ENCODE measurements around the gene THUMPD3. TPM values are rescaled to one million over a fixed set of nuclear protein-coding genes. Genes with fewer than 3 reads are reported as not detected.

THUMPD3 gene
- total and polyA plus RNA-seq, 9 of the 15 experiments (the other 6 are each of a cell fraction or from before 2014, with no cell fraction given), result 58.3 to 132 (median 113) TPM

DNA sequence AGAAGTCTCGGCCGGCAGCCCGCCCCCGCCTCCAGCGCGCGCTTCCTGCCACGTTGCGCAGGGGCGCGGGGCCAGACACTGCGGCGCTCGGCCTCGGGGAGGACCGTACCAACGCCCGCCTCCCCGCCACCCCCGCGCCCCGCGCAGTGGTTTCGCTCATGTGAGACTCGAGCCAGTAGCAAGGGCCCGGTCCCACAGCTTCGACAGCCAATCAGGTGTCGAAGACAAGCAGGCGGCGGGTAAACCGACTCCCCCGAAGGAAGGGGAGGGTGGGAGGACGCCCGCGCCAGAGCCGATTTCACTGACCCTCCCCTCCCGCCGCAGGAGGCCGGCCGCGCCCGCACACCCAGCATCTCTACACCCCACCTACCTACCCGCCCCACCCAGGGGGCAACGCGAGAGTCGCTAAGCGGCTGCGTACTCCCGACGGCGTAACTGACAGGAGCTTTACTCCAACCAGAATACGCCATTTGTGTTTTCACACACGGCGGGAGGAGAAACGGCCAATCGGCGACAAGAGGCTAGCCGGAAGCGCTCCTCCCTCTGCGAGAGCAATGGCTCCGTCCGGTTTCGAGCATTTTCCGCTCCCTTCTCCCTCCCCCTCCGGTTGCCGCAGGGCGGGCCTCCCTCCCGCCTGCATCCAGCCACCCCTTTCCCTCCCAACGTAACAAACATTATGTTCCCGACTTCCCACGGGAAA lies 33.9 kb downstream of the THUMPD3 start (continued):
- TF ChIP-seq TAF7 (tag; IDR thresholded peaks at IDR 0.05) (peak; percentile 97; the same call in 1 of the 2 replicates), NONO (IDR thresholded peaks at IDR 0.05; ENCODE audit: low read depth in 2 of 2, low read length in 1 of 2) (peak; percentile 91 to 98), SP2 (IDR thresholded peaks at IDR 0.05; ENCODE audit: extremely low read depth, low read depth, low read length, poor library complexity, severe bottlenecking) (peak; percentile 81), ZNF408 (CRISPR knock-in tag; IDR thresholded peaks at IDR 0.05; ENCODE audit: low read depth) (no peak), HNRNPH1 (optimal IDR thresholded peaks at IDR 0.05; ENCODE audit: low read depth, low read length) (peak; percentile 80), GATAD2A (IDR thresholded peaks at IDR 0.05) (peak; percentile 55; the same call in 1 of the 2 replicates), ZNF217 (CRISPR knock-in tag; IDR thresholded peaks at IDR 0.05) (no peak), ZBTB1 (CRISPR knock-in tag; IDR thresholded peaks at IDR 0.05; ENCODE audit: borderline replicate concordance, low read depth) (peak; percentile 71), ZNF445 (CRISPR knock-in tag; IDR thresholded peaks at IDR 0.05; ENCODE audit: low read depth) (no peak; the same call in 1 of the 2 replicates), ZNF589 (CRISPR knock-in tag; IDR thresholded peaks at IDR 0.05; ENCODE audit: low read depth) (peak; percentile 12; the same call in 1 of the 2 replicates), CEBPB (tag; IDR thresholded peaks at IDR 0.05) (no peak), NR2F6 (CRISPR knock-in tag; IDR thresholded peaks at IDR 0.05) (peak; percentile 70; the same call in 1 of the 2 replicates), HDAC3 (IDR thresholded peaks at IDR 0.05; ENCODE audit: borderline replicate concordance, partially characterized antibody) (peak; percentile 59), LCOR (CRISPR knock-in tag; IDR thresholded peaks at IDR 0.05) (peak; percentile 73), ASH1L (IDR thresholded peaks at IDR 0.05; ENCODE audit: borderline replicate concordance, low read depth, partially characterized antibody) (peak; percentile 90), ZKSCAN3 (CRISPR knock-in tag; IDR thresholded peaks at IDR 0.05) (no peak), JUN (IDR thresholded peaks at IDR 0.05; ENCODE audit: borderline replicate concordance, low read depth, low read length) (peak; percentile 59; the same call in 1 of the 2 replicates), JUN (CRISPR knock-in tag; IDR thresholded peaks at IDR 0.05; ENCODE audit: borderline replicate concordance) (no peak; the same call in 1 of the 2 replicates)
- TF ChIP-seq, protein P1, sequence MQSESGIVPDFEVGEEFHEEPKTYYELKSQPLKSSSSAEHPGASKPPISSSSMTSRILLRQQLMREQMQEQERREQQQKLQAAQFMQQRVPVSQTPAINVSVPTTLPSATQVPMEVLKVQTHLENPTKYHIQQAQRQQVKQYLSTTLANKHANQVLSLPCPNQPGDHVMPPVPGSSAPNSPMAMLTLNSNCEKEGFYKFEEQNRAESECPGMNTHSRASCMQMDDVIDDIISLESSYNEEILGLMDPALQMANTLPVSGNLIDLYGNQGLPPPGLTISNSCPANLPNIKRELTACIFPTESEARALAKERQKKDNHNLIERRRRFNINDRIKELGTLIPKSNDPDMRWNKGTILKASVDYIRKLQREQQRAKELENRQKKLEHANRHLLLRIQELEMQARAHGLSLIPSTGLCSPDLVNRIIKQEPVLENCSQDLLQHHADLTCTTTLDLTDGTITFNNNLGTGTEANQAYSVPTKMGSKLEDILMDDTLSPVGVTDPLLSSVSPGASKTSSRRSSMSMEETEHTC (IDR thresholded peaks at IDR 0.05), result no peak
- TF ChIP-seq, protein P2, sequence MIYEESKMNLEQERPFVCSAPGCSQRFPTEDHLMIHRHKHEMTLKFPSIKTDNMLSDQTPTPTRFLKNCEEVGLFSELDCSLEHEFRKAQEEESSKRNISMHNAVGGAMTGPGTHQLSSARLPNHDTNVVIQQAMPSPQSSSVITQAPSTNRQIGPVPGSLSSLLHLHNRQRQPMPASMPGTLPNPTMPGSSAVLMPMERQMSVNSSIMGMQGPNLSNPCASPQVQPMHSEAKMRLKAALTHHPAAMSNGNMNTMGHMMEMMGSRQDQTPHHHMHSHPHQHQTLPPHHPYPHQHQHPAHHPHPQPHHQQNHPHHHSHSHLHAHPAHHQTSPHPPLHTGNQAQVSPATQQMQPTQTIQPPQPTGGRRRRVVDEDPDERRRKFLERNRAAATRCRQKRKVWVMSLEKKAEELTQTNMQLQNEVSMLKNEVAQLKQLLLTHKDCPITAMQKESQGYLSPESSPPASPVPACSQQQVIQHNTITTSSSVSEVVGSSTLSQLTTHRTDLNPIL (CRISPR knock-in tag; IDR thresholded peaks at IDR 0.05), result peak; percentile 75; the same call in 1 of the 2 replicates
- TF ChIP-seq, protein P3, sequence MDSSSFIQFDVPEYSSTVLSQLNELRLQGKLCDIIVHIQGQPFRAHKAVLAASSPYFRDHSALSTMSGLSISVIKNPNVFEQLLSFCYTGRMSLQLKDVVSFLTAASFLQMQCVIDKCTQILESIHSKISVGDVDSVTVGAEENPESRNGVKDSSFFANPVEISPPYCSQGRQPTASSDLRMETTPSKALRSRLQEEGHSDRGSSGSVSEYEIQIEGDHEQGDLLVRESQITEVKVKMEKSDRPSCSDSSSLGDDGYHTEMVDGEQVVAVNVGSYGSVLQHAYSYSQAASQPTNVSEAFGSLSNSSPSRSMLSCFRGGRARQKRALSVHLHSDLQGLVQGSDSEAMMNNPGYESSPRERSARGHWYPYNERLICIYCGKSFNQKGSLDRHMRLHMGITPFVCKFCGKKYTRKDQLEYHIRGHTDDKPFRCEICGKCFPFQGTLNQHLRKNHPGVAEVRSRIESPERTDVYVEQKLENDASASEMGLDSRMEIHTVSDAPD (CRISPR knock-in tag; IDR thresholded peaks at IDR 0.05), result no peak
- TF ChIP-seq, protein P4, sequence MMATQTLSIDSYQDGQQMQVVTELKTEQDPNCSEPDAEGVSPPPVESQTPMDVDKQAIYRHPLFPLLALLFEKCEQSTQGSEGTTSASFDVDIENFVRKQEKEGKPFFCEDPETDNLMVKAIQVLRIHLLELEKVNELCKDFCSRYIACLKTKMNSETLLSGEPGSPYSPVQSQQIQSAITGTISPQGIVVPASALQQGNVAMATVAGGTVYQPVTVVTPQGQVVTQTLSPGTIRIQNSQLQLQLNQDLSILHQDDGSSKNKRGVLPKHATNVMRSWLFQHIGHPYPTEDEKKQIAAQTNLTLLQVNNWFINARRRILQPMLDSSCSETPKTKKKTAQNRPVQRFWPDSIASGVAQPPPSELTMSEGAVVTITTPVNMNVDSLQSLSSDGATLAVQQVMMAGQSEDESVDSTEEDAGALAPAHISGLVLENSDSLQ (IDR thresholded peaks at IDR 0.05), result peak; percentile 99
